Liver (tissue), 3 donors: ENCODE data around the gene DENND2D.

Source experiments
- FOXA1 ChIP-seq: IDR thresholded peaks from 2 replicates; pipeline ENCODE4 v1.6.1; 2016; ENCODE audit warnings: antibody characterized with exemption
- GABPA ChIP-seq, 2 donors: IDR thresholded peaks in 1 of 2; conservative IDR thresholded peaks in 1 of 2; 2 replicates each; pipeline ENCODE4 v1.6.1; 2016; ENCODE audit warnings: antibody characterized with exemption in 2 of 2, mild to moderate bottlenecking in 1 of 2, moderate library complexity in 1 of 2
- SP1 ChIP-seq: IDR thresholded peaks from 2 replicates; pipeline ENCODE4 v1.6.1; 2018; ENCODE audit warnings: antibody characterized with exemption, mild to moderate bottlenecking
- TF ChIP-seq, protein P1 (sequence below): IDR thresholded peaks from 2 replicates; pipeline ENCODE4 v1.6.1; 2016; ENCODE audit warnings: antibody characterized with exemption
- TF ChIP-seq, protein P2 (sequence below): fragments of 150-350 bp; IDR thresholded peaks from 2 replicates; pipeline ENCODE4 v1.5.1; 2017; ENCODE audit warnings: improper control_type of control experiment, low read depth, low read length; ENCODE audit not compliant: missing input control
- TF ChIP-seq, protein P3 (sequence below): IDR thresholded peaks from 2 replicates; pipeline ENCODE4 v1.6.1; 2016; ENCODE audit warnings: antibody characterized with exemption, mild to moderate bottlenecking
- donor health status: healthy.
- donor health status: healthy.

DNA sequence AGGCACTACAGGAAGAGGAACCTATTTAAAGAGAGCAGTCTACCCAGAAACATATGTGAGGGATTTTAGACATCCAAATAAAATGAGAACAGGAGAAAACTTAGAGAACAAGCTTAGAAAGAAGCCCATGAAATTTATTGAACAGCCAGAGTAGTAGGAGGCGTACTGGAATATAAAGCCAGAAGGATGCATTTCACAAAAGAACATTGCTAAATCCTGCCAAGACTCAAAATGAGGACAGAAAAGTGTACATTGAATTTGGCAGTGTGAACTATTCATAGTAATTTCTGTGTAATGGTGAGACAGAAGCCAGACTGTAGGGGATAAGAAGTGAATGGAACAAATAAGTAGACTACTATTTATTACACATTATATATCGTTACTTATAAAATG is 38.0 kb downstream of the DENND2D start:
- TF ChIP-seq, protein P1, sequence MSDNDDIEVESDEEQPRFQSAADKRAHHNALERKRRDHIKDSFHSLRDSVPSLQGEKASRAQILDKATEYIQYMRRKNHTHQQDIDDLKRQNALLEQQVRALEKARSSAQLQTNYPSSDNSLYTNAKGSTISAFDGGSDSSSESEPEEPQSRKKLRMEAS: no peak
- TF ChIP-seq, protein P2, sequence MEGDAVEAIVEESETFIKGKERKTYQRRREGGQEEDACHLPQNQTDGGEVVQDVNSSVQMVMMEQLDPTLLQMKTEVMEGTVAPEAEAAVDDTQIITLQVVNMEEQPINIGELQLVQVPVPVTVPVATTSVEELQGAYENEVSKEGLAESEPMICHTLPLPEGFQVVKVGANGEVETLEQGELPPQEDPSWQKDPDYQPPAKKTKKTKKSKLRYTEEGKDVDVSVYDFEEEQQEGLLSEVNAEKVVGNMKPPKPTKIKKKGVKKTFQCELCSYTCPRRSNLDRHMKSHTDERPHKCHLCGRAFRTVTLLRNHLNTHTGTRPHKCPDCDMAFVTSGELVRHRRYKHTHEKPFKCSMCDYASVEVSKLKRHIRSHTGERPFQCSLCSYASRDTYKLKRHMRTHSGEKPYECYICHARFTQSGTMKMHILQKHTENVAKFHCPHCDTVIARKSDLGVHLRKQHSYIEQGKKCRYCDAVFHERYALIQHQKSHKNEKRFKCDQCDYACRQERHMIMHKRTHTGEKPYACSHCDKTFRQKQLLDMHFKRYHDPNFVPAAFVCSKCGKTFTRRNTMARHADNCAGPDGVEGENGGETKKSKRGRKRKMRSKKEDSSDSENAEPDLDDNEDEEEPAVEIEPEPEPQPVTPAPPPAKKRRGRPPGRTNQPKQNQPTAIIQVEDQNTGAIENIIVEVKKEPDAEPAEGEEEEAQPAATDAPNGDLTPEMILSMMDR: no peak
- TF ChIP-seq SP1 (no peak), GABPA (IDR thresholded peaks at IDR 0.05 in 1 of 2, conservative IDR thresholded peaks at IDR 0.05 in 1 of 2) (no peak), FOXA1 (no peak)
- TF ChIP-seq, protein P3, sequence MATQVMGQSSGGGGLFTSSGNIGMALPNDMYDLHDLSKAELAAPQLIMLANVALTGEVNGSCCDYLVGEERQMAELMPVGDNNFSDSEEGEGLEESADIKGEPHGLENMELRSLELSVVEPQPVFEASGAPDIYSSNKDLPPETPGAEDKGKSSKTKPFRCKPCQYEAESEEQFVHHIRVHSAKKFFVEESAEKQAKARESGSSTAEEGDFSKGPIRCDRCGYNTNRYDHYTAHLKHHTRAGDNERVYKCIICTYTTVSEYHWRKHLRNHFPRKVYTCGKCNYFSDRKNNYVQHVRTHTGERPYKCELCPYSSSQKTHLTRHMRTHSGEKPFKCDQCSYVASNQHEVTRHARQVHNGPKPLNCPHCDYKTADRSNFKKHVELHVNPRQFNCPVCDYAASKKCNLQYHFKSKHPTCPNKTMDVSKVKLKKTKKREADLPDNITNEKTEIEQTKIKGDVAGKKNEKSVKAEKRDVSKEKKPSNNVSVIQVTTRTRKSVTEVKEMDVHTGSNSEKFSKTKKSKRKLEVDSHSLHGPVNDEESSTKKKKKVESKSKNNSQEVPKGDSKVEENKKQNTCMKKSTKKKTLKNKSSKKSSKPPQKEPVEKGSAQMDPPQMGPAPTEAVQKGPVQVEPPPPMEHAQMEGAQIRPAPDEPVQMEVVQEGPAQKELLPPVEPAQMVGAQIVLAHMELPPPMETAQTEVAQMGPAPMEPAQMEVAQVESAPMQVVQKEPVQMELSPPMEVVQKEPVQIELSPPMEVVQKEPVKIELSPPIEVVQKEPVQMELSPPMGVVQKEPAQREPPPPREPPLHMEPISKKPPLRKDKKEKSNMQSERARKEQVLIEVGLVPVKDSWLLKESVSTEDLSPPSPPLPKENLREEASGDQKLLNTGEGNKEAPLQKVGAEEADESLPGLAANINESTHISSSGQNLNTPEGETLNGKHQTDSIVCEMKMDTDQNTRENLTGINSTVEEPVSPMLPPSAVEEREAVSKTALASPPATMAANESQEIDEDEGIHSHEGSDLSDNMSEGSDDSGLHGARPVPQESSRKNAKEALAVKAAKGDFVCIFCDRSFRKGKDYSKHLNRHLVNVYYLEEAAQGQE: no peak
